KG1 (cell line): Measurements from ENCODE around the gene ORM2.

Experiments used
- DNase-seq: peaks from one replicate; lab custom pipeline; 2025; lab: John Stamatoyannopoulos, UW

Gene ORM2

DNA sequence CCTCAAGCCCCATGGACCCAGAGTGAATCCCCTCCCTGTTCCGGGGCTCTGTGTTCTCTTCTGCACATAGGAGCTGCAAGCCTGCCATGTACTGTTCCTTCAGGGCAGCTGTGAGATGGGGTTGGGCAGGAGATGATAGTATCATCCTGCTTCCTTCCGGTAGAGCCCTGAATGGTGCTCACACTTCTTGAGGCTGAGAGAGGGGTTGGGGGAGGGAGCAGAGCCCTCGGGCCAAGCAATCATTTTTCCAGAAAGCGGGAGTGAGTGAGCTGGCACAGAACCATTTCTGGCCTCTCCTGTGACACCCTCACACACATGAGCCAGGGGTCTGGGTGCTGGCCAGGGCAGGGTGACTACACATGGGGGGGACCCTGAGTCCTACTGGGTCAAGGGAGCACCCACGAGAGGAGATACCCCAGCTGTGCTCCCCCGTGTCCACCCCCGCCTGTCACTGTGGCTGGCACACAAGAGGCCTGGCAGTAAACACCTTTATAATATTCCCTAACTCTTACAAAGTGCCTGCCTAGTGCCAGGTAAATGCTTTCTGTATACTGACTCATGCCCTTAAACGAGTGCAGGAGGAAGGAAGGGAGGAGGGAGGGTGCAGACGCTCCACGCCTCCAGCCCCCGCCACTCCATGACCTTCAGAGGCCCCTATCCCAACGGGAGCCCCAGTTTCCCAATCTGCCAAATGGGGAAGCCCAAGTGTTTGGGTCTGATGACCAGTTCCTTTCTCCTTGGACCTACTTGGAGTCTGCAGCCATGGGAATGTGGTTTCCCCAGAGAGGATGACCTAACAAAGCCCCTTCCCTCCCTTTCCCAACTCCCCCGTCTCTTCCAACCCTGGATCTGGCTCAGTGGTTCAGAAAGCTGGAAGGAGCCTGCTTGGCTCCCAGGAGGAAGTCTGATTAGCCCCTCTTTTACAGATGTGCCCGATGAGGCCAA lies 42.6 kb downstream of the ORM2 start:
- DNase-seq = peak; percentile 69

DNA sequence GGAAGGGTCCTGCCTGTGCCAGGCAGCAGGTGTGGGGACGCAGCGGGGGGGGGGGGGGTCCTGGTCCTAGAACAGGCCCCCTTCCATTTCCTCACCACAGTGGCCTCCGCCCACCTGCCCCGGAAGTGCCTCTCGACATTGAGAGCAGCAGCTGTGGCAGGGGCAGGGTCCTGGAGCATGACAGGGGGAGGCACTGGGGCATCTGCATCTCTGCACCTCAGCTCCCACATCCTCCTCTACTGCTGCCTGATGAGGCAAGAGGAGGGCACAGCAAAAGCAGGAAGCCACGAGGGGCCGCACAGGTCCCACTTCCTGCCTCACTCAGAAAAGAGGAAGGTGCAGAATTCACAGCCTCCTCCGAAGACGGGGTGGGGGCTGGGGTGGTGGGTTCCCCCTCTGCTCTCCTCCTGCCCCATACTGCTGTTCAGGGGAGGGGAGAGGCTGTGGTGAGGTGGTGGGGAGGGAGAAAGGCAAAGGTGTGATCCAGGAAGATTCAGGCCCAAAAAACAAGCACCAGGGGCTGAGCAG lies 43.3 kb downstream of the ORM2 start:
- DNase-seq = peak; percentile 86

DNA sequence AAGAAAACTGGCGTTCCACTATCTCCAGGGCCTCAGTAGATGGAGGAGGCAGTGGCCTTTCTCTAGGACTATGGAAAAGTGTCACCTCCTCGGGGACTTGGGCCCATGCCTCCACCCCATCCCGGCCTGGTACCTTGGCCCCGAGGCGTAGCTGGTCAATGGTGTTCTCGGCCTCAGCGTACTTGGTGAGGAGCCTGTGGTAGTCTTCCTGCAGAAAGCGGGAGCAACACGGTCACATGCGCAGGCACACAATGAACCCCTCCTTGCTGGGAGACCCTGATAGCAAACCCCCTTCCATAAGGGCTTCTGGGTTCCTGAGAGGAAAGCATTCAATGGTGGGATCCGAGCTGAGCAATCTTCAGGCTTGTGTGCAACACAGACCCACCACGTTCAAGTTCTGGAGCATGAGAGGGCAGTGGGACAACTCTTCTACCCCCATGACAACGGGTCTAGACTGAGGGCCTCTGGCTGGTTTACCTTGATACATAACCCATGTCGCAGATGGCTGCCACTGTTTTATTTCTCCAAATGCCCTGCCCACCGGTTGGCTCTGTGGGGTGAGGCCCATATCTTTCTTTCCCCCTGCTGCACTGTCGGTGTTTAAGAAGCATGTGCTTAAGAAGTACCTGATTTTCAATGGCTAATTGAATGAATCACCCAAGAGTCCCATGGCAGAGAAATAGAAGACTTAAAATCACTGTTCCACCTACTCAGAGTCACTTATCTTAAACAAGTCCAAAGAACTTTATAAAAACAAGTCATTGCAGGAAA lies 44.5 kb downstream of the ORM2 start:
- no peak for DNase-seq

DNA sequence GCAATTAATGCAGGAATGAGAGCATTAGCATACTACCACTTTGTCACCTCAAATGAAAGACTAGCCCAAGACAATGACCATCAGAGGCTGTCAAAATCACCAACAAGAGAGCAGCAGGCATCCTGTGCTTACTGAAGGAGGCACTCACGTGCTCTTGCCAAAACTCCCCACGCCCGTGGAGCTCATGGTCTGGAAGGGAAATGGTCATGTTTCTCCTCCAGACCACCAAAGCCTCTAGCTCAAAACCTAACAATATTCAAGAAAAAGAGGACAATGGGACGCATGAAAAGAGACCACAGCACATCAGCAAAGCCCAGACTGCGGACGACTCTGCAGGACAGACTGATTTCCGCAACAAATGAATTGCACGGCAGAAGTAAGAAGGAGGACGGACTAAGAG lies 45.3 kb downstream of the ORM2 start:
- no peak for DNase-seq

DNA sequence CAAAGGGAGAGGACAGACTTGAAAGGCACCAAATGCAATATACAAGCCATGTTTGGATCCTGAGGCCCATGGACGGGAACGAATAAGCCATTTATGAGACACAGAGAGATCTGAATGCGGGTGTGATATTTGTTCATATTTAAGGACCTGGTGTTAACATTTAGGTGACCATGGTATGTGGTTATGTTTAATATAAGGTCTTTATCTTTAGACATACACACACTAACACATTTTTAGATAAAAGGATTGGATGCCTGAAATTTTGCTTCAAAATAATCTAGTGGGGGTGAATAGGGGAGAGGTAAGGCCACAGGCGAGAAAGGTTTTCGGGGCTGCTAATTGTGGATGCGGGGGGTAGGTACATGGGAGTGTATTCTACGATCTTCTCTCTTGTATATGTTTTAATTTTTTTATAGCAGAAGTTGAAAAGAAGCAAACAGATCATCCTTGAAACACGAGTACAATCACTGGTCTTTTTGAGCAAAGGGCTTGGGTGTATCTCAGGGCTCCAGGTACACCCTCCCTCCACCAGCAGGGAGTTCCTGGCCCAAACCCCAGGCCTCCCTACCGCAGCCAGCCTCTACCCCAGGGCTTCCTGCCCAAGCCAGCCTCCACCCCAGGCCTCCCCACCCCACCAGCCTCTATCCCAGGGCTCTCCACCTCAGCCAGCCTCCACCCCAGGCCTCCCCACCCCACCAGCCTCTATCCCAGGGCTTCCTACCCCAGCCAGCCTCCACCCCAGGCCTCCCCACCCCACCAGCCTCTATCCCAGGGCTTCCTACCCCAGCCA lies 45.9 kb downstream of the ORM2 start:
- DNase-seq = no peak

DNA sequence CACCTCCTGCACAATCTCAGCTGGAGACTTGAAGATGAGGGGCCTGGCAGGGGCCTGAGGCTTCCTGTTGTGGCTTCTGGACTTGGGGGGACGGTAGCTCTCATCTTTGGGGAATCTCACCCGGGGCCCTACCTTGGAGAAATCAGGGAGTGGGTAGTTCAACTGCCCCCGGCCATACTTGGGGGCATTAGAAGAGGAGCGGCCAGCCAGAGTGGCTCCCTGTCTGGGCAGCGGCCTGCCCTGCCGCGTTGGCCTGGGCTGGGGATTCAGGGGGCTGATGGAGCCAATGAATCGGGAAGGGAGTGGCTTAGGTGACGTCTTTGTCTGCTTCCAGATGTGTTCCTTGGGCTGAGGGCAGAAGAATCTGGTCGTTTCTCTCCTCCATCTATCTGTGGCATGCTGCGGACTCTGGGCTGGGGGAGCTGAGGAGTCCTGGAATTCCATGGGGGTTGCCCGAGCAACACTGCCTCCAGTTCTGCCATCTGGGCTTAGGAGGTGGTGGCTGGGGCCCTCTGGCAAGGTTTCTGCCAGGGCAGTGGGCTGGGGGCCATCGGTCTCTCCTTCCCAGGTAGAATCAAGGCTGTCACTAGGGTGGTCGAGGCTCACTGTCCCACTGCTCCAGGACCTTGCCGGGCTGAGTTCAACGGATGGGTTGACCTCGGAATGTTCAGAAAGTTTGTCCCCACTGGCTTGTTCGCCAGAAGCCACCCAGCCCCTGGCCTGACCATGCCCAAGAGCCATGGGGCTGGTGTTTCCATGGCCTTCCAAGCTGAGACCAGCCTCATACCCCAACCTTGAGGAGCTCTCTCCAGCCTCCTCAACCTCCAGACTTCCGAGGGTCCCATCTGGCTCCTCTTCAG lies 47.1 kb downstream of the ORM2 start:
- DNase-seq = no peak

DNA sequence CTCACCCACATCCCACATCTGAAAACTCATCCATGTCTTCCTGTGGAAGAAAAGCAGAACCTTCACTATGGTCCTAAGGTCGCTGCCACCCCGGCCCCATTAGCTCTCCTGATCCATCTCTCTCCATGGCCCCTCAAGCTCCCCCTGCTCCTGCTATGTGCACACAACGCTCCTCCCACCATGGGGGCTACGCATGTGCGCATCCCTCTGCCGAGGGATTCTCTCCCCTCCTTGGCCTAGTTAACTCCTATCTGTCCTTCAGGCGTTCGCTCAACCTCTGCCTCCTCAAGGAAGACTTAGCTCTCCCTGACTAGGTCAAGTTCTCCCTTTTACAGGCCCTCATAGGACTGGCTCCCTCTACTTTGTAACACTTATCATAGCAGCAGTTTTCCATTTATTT lies 48.3 kb downstream of the ORM2 start:
- no peak for DNase-seq

DNA sequence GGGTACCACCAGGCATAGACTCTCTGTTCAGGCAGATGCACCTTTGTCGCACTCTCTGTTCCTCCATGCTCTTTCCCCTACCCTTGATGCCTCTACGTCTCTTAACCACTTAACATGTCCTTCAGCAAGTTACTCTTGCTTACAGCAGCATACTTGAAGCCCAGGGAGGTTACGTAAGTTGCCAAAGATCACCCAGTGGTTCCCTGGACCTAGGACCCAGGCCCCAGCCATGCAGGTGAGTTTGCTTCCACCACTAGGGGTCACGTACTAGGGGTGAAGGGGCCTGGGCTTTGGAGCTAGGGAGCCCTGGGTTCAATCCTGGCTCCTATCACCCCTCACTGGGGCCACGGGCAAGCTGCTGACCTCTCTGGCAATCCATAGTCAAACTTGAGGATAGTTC lies 49.2 kb downstream of the ORM2 start:
- no peak for DNase-seq
